Suprapubic skin (tissue), 3 donors: ENCODE measurements around the gene SVIL.

Experiments
- CTCF ChIP-seq, 2 donors: fragments of 200-600 bp in 1 of 2; fragments of 450-650 bp in 1 of 2; sonication (generic) in 1 of 2; IDR thresholded peaks; one replicate each; pipeline ENCODE4 v1.5.1; 2016 to 2019; ENCODE audit warnings: antibody characterized with exemption in 2 of 2, mild to moderate bottlenecking in 1 of 2, moderate library complexity in 1 of 2
- EP300 ChIP-seq: sonication (generic); formaldehyde crosslinking; IDR thresholded peaks from one replicate; pipeline ENCODE4 v1.6.1; 2017; ENCODE audit warnings: antibody characterized with exemption
- POLR2A ChIP-seq, 2 donors: fragments of 450-650 bp; IDR thresholded peaks; one replicate each; pipeline ENCODE4 v1.6.1; 2017; ENCODE audit warnings: antibody characterized with exemption in 2 of 2, mild to moderate bottlenecking in 2 of 2, moderate library complexity in 2 of 2

DNA sequence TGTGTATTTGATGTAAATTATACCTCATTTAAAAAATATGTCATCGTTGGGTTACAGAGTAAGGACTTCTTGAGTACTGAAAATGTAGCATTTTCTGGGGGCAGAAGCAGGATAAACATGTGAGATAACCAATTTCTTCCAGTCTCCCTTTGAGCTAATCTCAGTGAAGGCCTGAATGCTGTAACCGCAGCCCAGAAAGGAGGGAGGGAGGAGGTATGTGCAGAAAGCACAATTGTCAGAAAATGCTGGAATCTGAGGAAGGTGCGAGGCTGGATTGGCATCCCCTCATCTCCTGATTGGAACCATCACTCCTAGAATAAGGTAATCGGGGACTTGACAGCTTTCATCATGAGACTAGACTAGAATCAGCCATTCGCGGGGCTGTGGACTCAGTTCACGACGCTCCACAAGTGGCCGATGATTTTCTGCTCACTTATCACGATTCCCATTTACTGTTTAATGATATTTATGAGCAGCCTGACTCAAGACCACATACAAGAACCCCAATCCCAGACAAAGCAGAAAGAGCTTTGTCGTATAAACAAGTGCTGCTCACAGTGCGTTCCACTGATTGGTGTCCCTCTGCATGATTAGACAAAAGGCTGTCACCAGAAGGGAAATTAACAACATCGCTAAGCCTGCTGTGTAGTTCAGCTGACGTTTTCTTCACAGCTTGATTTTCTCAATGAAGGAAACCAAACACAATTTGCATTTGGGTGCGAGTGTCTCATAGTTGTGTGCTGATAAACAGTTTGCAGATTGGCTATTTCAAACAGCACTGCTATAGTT, 93.2 kb downstream of the SVIL start:
- no peak for TF ChIP-seq EP300
- TF ChIP-seq POLR2A (IDR thresholded peaks at IDR 0.05), result no peak
- no peak for TF ChIP-seq CTCF (IDR thresholded peaks at IDR 0.05)
